ENCODE results near the gene OR1C1. TPM values are rescaled to one million over a fixed set of nuclear protein-coding genes. Genes with fewer than 3 reads are reported as not detected.

Gene OR1C1
- polyA plus RNA-seq, 1 of the 3 experiments (the other 2 are of a cell fraction), result not detected

- TF ChIP-seq NFIC (IDR thresholded peaks at IDR 0.05; ENCODE audit: borderline replicate concordance), result no peak
- no peak for TF ChIP-seq REST (IDR thresholded peaks at IDR 0.05; ENCODE audit: low read depth, low read length)
- no peak for TF ChIP-seq GATA2 (CRISPR knock-in tag; IDR thresholded peaks at IDR 0.05)
- TF ChIP-seq EP300 (IDR thresholded peaks at IDR 0.05; ENCODE audit: borderline replicate concordance in 1 of 2, low read depth in 1 of 2, low read length in 1 of 2), result no peak
- TF ChIP-seq JUND (IDR thresholded peaks at IDR 0.05), result no peak
- no peak for TF ChIP-seq NRF1 (IDR thresholded peaks at IDR 0.05; ENCODE audit: low read depth, low read length)
- TF ChIP-seq IRF3 (IDR thresholded peaks at IDR 0.05; ENCODE audit: low read depth, low read length), result no peak
- no peak for TF ChIP-seq FOSL2 (IDR thresholded peaks at IDR 0.05; ENCODE audit: borderline replicate concordance, low read depth)
- no peak for TF ChIP-seq GABPA (IDR thresholded peaks at IDR 0.05; ENCODE audit: low read depth)
- no peak for TF ChIP-seq FOXJ3 (CRISPR knock-in tag; IDR thresholded peaks at IDR 0.05)
- TF ChIP-seq SMC3 (IDR thresholded peaks at IDR 0.05; ENCODE audit: low read depth, low read length), result no peak
- no peak for TF ChIP-seq MAX (IDR thresholded peaks at IDR 0.05; ENCODE audit: low read depth)
- no peak for TF ChIP-seq EZH2phosphoT487 (IDR thresholded peaks at IDR 0.05; ENCODE audit: borderline replicate concordance, low read depth)
- no peak for TF ChIP-seq TAF1 (IDR thresholded peaks at IDR 0.05; ENCODE audit: borderline replicate concordance, low read depth, low read length)
- no peaks in the 10 kb centered on the region for H3K9me3 ChIP-seq
- H3F3A ChIP-seq (replicated peaks; ENCODE audit: insufficient read depth), result peaks cover 9% of the 10 kb centered on the region
- ChIA-PET POLR2A (no interaction called here), CTCF (no interaction called here)
- no peak for DNase-seq
- H3K9ac ChIP-seq, result no peak overlapping the region
- H3K79me2 ChIP-seq (ENCODE audit: insufficient read depth), result no peaks in the 10 kb centered on the region
- no peak overlapping the region for H3K4me3 ChIP-seq (ENCODE audit: low read depth in 2 of 2, low read length in 1 of 2)
- no peak overlapping the region for H3K4me2 ChIP-seq
- H4K20me1 ChIP-seq (ENCODE audit: insufficient read depth), result no peaks in the 10 kb centered on the region
- H3K4me1 ChIP-seq (ENCODE audit: control insufficient read depth in 1 of 2, insufficient read depth in 2 of 2, low read depth in 1 of 2, low read length in 1 of 2), result no peaks in the 10 kb centered on the region
- peak overlapping the region in 1 of 2 experiments; percentile 16; a peak in 2 of 4 replicates for H3K27ac ChIP-seq (ENCODE audit: low read depth in 2 of 2, low read length in 1 of 2)
- no peaks in the 10 kb centered on the region for H3K9me2 ChIP-seq
- H3K36me3 ChIP-seq (replicated peaks in 1 of 2; ENCODE audit: control insufficient read depth in 1 of 2, insufficient read depth in 2 of 2, low read length in 1 of 2), result no peaks in the 10 kb centered on the region
- WGBS (ENCODE audit: low lambda C conversion rate), result 0% methylated on average over 5 of the region's 5 CpGs
- no peak overlapping the region for H2AFZ ChIP-seq (ENCODE audit: low read depth)
- no peaks in the 10 kb centered on the region for H3K27me3 ChIP-seq (ENCODE audit: insufficient read depth)
Measured at GRCh38 chr1:247741756-247742155, 18.6 kb downstream of the OR1C1 start.
